PC-9 (cell line): ENCODE results near the gene MOSPD2.

ENCODE experiments used
- CTCF ChIP-seq: fragments of 200-600 bp; sonication (generic); conservative IDR thresholded peaks from 2 replicates; pipeline ENCODE4 v1.6.1; 2017; ENCODE audit warnings: mixed run types, antibody characterized with exemption, mild to moderate bottlenecking, moderate library complexity
- EZH2 ChIP-seq: fragments of 200-600 bp; sonication (generic); IDR thresholded peaks from 2 replicates; pipeline ENCODE4 v1.8.0; 2017; ENCODE audit warnings: antibody characterized with exemption, low read depth

GRCh38 chrX:14872851-14873675 lies at the start of gene MOSPD2, which contains the start of gene FANCB:
- TF ChIP-seq CTCF (no peak), EZH2 (no peak)
